ENCODE results near the gene SCG3.

SCG3 gene

DNA sequence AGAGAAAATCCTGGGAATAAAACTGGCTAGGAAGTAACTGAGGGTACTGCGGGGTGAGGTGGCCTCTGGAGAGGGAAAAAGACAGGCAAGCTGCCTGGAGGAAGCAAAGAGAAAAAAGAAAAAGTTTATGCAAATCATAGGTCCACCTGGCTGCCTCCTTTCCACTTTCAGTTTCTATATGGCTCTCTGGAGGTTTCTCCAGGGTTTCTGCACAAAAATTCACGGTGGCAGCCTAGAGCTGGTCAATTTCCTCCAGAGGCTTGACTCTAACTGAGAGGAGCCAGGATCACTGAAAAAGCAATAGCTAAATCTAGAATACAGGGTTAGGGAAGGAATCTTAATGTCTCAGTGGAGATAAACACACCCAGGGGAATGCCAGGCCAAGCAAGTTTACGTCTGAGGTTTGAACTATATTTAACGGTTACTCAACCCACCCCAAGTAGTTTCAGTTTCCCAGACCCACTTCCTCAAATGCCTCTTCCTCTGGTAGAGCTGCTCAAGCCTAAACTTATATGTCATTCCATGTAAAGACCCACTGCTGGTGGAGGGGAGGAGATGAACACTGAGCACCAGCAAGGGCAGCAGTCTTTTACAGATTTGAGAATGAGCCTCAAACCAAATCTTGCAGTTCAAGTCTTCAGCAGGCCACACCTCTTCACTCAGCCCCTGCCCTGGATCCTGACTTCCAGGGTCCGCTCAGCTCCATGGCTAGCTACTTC lies 50.4 kb downstream of the SCG3 start:
- peak; percentile 96 for DNase-seq

DNA sequence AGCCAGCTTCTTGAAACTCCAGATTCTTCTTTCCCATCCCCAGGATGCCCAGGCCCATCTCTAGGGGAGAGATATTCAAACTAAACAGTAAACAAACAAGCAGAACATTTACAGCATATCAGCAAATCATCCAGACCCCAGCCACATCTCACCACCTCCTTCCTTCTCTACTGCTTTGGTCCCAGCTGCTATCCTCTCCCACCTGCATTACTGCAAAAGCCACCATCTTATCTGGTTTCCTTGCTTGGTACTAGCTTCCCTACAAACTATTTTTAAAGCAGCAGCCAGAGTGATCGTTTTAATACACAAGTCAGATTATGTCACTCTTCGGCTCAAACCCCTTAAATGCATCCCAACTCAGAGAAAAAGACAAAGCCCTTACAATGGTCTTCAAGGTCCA lies 51.3 kb downstream of the SCG3 start:
- DNase-seq: no peak

DNA sequence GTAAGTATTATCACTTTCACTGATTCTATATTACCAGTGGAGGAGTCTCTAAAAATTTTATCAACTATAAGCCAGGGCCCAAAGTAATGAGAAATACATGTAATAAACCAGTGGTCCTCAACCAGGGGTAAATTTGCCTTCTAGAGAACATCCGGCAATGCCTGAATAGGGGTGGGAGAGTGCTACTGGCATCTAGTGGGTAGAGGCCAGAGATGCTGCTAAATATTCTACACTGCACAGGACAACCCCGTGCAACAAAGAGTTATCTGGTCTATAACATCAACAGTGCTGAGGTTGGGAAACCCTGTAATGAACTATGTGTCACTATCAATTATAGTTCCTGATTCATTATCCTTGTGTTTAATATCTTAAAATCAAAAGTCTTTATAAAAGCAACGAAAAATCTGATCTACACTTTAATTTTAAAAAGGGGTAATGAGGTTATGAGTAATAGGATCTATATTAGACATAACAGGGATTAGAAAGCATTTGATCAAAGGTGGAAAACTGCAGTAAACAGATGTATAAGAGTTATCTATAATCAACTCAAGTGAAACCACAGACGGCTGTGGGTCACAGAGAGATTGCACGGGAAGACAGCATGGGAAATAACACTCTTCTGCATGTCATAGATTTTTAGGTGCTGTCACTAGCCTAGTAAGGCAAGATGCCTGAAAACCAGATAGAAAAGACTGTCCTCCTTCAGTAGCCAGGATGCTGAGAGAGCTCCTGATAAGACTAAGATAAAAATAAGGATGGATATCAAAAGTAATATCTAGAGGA lies 54.1 kb downstream of the SCG3 start:
- DNase-seq: peak; percentile 44

DNA sequence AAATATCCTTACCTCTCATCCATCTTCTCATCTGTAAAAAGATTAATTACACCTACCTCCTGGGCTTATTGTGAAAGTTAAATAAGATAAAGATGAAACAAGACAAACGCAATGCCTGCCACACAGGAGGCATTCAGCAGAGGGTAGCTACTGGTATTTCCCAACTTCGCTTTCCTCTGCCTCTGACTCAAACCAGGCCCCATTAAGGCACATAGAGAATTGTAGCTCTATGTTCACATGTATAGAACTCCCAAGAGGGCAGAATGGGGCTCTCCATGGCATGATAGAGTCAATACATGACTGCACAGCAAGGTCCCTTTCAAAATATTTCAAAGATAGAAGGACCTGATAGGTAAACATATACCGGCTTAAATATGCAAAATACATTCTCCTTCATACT lies 54.8 kb downstream of the SCG3 start:
- peak; percentile 54 for DNase-seq

DNA sequence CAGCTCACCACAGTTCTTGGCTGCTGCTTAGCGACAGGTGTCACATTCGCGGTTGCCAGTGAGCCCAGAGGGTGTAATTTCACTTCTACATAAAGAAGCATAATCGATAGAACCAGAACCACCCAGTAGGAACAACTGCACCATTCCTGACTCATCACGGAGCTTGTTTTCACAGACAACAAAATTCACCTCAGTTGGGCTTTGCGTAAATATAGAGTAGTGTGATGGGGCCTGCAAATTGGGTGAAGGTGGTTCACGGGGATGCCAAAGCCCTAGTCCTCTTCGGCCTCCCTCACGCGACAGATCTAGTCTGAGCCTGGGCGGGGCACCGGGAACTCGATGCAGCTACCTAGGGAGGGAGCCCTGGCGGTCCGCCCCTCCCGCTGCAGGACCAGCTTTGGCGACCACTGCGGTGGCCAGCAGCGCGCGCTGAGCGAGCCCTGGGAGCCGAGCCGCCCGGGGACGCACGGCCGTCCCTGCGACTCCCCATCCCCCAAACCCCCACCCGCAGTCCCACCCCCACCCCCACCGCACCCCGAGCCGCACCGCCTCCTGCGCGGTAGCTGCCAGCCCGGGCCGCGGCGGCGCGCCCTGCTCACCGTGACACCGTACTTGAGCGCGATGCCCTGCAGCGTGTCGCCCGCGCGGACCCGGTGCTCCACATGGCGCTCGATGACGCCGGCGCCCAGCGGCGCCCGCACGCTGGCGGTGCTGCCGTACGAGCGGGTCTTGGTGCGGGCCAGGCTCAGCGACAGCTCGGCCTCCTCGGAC lies 55.6 kb downstream of the SCG3 start:
- DNase-seq: peak; percentile 29

DNA sequence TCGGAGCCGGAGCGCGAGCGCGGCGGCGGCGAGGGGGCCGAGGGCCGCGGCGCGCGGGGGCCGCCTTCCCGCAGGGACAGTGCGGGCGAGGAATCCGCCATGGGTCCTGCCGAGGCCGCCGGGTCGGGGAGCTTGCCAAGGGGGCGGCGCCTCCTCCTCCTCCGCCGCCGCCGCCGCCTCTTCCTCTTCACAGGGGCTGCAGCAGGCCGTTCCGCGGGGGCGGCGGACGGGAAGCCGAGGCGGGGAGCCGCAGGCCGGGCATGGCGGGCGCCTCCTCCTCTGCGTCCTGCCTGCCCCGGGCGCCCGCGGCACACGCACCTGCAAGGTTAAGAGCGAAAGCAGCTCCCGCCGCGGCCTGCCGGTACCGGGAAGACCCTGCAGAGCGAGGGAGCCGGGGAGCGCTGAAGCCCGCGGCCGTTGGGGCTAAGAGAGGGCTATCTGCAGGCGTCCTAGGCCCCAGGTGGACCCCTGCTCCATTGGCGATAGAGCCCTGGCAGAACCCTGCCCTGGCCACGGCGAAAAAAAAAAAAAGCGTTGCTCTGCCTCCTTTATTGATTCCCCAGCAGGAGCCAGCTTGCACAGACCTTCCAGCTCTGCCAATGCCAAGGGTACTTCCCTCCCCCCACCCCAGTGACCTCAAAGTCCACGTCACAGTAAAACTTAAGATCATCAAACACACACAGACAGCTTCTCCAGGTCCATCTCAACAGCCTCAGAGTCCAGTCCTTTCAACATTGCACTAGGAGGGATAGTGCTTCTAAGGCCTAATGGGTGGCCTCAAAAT lies 56.4 kb downstream of the SCG3 start, which contains the start of gene LYSMD2:
Gene LYSMD2, minus strand, starts transcription at position 134 of the 784 bp plus-strand sequence. Its CDS starts 33 bp downstream, at position 101.
- peak; percentile 66 for DNase-seq

DNA sequence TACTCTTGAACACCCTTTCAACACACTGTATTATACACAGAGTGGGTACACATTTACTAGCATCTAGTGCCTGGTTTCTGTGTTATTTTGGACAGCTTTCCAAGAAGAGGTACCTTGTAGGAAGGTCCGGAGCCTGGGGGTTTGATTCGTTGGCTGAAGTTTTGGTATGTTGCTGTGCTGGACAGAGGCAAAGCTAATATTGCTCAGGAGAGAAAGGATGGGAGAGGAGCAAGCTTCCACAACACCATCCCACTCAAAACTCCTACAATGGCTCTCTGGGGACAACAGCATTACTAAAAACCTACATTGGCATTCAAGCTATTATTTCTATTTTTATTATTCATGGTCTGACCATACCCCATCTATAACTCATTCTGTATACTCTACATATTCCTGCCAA lies 57.2 kb downstream of the SCG3 start:
- no peak for DNase-seq

DNA sequence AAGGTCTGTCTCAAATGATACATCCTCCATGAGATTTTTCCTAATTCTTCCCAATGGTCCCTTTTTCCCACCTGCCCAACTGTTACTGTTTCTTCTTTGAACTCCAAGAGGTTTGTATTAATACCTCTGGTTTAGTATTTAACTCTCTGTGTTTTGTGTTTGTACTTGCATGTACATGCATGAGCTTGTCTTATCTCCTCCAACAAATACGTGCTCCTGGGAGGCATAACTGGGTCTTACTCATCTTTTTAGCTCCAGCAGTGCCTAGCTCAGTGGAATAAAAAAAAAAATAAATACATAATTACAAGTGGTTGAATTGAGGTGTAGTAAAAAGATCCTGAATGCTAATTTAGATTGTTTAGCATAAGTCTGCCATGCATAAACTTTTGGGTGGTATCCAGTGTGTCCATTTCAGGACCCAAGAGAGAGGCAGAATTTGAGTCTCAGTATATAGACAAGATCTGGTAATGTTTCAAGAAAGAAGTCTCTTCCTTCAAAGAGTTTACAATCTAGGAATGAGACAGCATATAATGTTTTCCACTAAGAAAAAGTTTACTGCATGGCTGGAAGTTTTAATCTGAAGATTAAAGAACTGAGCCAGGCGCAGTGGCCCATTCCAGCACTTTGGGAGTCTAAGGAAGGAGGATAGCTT lies 57.9 kb downstream of the SCG3 start:
- no peak for DNase-seq

DNA sequence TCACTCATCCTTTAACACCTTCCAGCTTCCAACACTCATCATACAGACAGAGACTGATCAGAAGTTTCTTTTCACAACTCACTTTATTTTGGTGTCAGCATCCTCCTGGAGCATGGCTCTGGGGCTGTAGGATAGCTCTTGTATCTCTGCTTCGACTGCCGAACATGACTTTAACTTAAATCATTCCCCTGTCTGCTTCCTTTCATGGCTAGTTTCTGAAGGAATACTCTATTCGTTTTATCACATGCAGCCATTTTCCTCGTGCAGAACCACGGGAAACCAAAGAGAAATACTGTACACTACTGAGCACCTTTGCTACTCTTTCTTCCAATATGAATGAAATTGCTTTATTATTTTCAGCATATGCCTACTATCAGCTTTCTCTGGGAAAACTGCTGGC lies 68.0 kb downstream of the SCG3 start:
- DNase-seq: no peak

DNA sequence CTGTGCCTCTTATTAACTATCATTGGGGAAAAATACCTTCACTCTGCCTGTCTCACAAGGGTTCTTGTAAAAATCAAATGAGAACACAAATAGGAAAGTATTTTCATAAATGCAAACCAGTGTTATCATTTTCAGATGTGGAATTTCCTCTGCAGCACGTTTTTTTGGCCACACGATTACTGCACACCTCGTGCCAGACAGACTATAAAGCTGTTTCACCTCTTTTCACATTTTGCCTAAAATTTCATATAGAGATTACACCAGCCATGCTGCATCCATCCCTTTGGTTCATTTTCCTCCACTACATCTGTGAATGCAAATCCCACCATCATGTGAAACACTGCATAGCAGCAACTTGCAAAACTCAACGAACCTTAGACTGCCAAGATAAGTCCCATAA lies 68.9 kb downstream of the SCG3 start:
- no peak for DNase-seq

DNA sequence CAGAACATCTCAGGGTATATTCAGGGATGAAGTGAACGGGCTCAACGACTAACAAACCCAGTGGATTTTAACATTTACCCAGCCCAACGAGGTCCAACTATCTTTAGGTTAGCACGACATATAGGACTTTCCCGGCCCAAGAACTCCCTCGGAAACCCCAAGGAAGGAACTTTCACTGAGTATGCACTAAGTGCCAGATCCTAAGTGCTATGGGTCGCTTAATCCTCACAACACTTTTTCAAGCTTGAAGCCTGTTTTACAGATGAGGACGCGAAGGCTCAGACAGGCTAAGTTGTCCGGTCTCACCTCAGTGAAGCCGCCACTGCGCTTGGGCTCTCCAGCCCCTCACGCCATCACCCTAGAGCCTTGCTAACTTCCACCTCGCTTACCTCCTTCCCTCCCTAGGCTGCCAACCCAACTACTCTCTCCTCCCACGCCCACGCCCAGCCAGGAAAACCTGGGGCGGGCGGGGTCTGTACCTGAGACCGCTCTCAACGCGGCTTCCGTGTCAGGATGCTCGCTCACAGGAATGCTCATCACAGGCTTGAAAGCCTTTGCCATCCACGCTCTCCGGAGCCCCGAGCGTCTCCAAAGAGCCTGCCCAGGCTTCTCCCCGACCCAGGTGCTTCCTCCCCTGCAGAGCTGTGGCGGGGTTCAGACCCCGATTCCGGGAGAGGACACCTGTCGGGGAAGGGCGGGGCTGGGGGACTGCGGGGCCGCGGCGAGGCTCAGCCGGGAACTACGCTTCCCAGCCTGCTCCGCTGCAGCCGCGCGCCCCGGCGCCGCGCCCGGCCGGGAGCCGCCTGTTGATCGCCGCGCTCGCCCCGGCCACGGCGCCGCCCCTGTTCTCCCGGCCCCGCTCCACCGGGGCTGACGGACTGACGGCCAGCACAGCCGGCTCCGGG lies 69.7 kb downstream of the SCG3 start, which contains the start of gene TMOD2:
Gene TMOD2, plus strand, starts transcription at position 806 of the 905 bp plus-strand sequence. CDS start 14,845 bp downstream, outside the sequence.
- DNase-seq: peak; percentile 28

DNA sequence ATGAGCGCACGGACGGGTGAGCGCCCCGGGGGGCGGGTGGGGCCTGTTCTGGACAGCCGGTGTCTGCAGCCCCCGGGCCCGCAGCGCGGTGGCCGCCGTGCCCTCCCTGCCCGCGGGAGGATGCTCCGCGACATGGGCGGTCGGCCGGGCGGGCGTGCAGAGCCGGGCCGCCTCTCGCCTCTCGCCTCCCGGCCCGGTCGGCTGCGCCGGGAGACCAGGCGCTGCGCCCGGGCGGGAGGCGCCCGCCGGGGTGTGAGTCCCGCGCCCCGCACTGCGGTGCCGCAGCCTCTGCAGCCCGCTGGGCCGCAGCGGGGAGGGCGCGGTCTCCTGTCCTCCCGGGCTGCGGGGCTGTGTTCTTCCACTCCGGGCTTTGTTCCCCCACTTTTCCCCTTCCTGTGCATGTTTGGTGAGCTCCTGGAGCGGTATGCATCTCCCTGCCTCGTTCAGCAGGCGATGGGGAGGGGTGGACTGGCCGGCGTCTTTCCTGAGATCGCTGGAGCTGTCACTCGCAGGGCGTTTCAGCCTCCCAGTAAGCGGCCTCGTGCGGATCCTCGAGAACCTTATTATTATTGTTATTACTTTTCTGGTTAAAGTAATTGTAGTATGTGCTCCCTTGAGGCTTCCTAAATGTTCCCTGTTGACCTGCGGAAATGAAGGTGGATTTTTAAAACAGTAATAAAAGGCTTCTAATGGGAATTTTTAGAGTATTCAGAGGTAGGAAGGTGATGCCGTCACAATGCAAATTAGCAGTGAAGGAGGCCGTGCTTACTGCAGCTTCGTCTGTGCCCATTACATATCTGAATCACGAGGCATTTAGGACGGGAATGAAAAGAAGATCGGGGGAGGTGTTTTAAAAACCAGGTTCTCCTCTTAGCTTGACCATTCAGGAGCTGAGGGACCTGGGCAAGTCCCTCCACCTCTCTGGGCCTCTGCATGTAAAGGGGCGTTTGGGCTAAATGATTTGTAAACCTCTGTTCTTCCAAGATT lies 70.7 kb downstream of the SCG3 start:
- peak; percentile 36 for DNase-seq

DNA sequence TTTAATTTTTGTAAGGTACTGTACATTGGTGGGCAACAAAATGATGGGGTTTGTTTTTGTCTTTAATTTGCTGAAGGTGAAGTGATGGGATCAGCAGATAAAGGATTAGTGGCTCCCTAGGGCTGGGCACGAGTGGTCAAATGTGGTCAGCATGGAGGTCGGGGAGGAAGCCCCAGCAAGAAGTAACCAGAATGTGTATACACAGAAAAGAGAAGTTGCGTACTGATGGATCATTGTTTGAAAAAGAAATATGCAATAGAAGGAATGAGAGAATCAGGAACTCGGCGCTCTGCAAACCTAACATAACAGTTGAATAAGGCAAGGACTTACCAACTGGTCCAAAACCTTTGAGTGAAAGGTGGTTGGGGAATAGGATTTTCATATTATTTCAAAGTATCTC lies 71.6 kb downstream of the SCG3 start:
- DNase-seq: peak; percentile 77

DNA sequence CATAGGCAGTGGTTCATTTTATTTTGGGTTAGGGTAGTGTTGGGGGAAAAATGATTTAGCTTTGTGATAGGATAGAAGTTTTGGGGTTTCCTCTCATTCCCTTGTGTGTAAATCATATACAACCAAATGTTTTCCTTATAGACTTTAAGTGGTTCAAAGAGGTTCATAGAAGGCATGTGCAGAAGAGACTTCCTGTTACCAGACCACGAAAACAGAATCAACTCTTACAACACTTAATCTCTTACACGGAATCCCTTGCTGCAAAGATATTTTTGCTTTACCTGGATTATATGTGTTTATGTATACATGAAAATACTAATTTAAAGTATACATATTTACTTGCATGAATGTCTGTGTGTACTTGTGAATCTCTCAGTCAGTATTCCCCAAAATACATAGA lies 73.0 kb downstream of the SCG3 start:
- DNase-seq: no peak

DNA sequence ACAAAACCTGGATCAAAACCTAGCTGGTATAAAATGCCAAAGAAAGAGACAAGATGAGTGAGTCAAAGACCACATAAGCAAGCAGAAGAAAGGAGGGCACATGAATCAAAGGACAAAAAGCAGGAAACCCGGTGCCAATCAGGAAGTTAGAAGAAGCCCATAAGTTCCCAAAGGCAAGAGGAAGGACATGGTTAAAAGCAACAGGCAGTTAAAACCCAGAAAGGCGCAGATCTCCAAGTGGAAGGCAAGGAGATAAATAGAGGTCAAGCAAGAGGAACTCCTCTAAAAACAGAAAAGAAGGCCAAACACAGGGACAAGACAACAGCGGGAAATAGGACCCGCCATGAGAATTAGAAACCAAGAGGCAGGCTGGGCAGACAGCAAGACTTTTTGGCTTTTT lies 74.5 kb downstream of the SCG3 start:
- peak; percentile 27 for DNase-seq

DNA sequence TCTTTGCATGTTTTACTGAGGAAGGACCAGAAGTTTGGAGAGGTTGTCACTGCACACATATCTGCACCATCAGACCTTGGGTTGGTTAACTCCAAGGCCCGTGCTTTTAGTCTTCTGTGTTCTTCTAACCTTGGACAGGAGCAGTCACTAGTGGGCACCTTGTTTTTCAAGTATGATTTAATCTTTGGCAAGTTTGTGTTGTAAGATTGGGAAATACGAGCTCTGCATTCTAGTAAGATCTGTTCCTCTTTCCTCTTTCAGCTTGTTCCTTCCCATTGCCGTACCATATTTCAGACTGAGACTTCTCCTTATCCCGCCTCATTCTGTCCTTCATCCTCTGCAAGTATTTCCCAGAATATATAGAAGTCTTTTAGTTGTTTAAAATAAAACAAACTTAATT lies 75.2 kb downstream of the SCG3 start:
- DNase-seq: peak; percentile 86

DNA sequence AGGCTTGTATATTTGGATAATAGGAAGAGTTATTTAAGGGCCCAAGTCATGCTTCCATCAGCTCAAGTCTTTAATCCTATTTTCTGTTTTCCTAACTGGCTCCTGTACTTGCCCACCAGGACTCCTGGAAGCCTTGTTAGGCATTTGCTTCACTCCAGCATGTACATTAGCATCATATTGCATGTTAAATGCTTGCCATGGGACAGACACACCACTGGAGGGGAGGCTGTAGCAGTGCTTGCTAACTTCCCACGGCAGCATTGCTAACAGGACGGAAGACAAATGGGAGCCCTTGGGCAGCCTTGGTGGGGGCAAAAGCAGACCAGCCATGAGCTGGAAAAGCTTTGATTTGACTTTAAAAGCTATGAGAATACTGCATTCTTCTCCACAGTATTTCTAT lies 76.1 kb downstream of the SCG3 start:
- no peak for DNase-seq

DNA sequence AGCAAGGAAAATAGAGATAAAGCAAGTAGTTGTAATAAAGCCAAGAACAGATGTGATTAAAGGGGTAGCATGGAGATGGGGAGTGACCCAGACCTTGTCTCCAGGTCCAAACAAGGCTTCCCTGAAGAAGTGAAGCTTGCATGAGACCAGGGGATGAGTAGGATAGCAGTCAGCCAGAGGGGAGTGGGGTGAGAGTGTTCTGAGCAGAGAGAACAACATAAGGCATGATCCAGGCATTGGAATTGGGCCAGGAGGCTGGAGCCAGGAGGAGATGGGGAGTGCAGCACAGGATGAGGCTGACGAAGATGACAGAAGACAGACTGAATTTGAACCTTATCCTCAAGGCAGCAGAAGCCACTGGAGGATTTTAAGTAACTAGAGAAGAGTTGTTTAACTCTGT lies 77.3 kb downstream of the SCG3 start:
- DNase-seq: no peak

DNA sequence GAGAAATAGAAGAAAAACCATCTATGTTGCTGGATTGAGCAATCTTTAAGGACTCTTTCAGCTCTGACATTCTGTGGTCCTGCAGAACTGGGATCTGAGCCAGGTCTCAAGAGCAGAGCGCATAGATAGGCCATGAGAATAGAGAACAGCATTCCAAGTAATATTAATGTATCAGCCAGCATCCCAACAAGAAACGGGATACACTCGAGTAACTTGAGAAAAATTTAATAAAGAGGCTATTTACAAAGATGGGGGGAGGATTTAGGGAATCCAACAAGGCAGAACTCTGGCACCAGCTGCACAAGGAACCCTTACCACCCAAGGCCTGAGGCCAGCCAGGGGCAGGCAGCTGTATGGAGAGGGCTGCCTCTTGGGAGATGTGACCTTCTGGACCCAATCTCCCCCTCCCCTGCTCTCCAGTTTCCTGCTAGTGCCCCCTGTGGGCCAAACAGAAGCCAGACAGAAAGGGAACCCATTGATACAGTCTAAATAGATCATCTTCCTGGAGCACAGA lies 78.3 kb downstream of the SCG3 start:
- DNase-seq: no peak
